GM12891 (cell line): ENCODE data around the gene TSPAN15.

Source experiments
- POLR2A ChIP-seq: IDR thresholded peaks from 2 replicates; pipeline ENCODE4 v1.6.1; 2011; ENCODE audit warnings: low read depth, low read length, control low read depth
- POLR2AphosphoS5 ChIP-seq: IDR thresholded peaks from 2 replicates; pipeline ENCODE4 v1.6.1; 2011; ENCODE audit warnings: low read depth, low read length, control low read depth

DNA sequence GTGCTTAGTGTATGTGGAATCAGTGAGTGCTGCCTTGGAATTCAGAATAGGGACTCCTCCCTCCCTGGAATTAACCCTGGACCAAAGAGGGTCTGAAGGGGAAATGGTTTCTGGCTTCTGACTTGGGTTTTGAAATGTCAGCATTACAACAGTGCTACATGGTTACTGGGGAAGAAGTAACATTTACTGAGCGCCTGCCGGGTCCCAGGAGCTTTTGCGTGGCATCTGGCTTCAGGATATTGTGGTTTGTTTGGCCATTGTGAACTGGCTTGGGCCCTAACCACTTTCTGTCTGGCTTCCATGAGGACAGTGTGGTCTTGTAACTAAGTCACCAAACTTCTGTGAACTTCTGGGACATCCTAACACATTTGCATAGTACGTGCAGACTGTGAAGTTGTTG is 21.3 kb downstream of the TSPAN15 start:
- no peak for TF ChIP-seq POLR2A
- no peak for TF ChIP-seq POLR2AphosphoS5
